A549 (cell line): ENCODE measurements around the gene TSHZ2. TPM values are rescaled to one million over a fixed set of nuclear protein-coding genes. Genes with fewer than 3 reads are reported as not detected.

Experiments used
- ATAC-seq, 2 experiments: fragments of 200-7000 bp in 1 of 2; fragments of >200 bp in 1 of 2; cut with Nextera tagmentation in 1 of 2; cut with Tn5 transposase in 1 of 2; 3 replicates each; pipeline versions ENCODE4 v1.8.0 to v1.9.1; 2018 to 2020; ENCODE audit warnings: mild to moderate bottlenecking in 1 of 2, moderate library complexity in 1 of 2
- CTCF ChIA-PET: fragments of 300-600 bp; sonication (Branson Sonifier 250); formaldehyde crosslinking; extraction: SDS; loops from one replicate; lab custom pipeline; 2021; ENCODE audit warnings: antibody characterized with exemption, inconsistent platforms; lab: Yijun Ruan, JAX
- POLR2A ChIA-PET: fragments of 350-600 bp; formaldehyde crosslinking; extraction: SDS; loops from one replicate; lab custom pipeline; 2021; ENCODE audit warnings: antibody characterized with exemption, inconsistent platforms; lab: Yijun Ruan, JAX
- DNase-seq, 2 experiments: peaks; one replicate each; pipeline versions ENCODE4 v3.0.0 to v3.0.0-alpha.2; 2011 to 2016; ENCODE audit warnings: low read depth in 1 of 2, low spot score in 1 of 2
- FAIRE-seq: peaks from 2 replicates; lab custom pipeline; 2011; peaks lifted over from hg19 to GRCh38; lab: Jason Lieb, UNC
- H3K27ac ChIP-seq, 2 experiments: fragments of >200 bp; sonication (Bioruptor Twin); formaldehyde crosslinking; 3 replicates each; pipeline ENCODE4 v1.5.1; 2016 to 2017
- H3K4me1 ChIP-seq: fragments of >200 bp; sonication (Bioruptor Twin); formaldehyde crosslinking; 3 replicates; pipeline ENCODE4 v1.6.1; 2016
- H3K4me2 ChIP-seq: fragments of >200 bp; sonication (Bioruptor Twin); formaldehyde crosslinking; 3 replicates; pipeline ENCODE4 v1.6.1; 2016
- H3K4me3 ChIP-seq: fragments of >200 bp; sonication (Bioruptor Twin); formaldehyde crosslinking; 3 replicates; pipeline ENCODE4 v1.5.1; 2016
- H3K9me3 ChIP-seq: fragments of >200 bp; sonication (Bioruptor Twin); formaldehyde crosslinking; 3 replicates; pipeline ENCODE4 v1.6.1; 2016
- CHD4 ChIP-seq: fragments of 200-600 bp; sonication (generic); IDR thresholded peaks from 2 replicates; pipeline ENCODE4 v1.6.1; 2016; ENCODE audit warnings: antibody characterized with exemption, mild to moderate bottlenecking, borderline replicate concordance
- CTCF ChIP-seq: fragments of >200 bp; sonication (Bioruptor Twin); formaldehyde crosslinking; IDR thresholded peaks from 3 replicates; pipeline ENCODE4 v1.5.1; 2016
- EP300 ChIP-seq, 2 experiments: fragments of >200 bp; sonication (Bioruptor Twin); formaldehyde crosslinking; IDR thresholded peaks; 2 replicates in 1 of 2; 3 replicates in 1 of 2; pipeline ENCODE4 v1.6.1; 2016 to 2017
- HDAC2 ChIP-seq: fragments of 200-600 bp; sonication (generic); IDR thresholded peaks from 2 replicates; pipeline ENCODE4 v1.6.1; 2016
- HES2 ChIP-seq: fragments of >200 bp; sonication (Bioruptor Twin); formaldehyde crosslinking; IDR thresholded peaks from 2 replicates; pipeline ENCODE4 v1.6.1; 2016
- HOXB5 ChIP-seq: fragments of 250-450 bp; sonication (Bioruptor Pico); IDR thresholded peaks from 2 replicates; pipeline ENCODE4 v1.5.0; 2020; ENCODE audit warnings: mild to moderate bottlenecking, moderate library complexity
- JUNB ChIP-seq: fragments of >200 bp; sonication (Bioruptor Twin); formaldehyde crosslinking; IDR thresholded peaks from 2 replicates; pipeline ENCODE4 v1.6.1; 2016
- MAZ ChIP-seq: fragments of 150-350 bp; IDR thresholded peaks from 2 replicates; pipeline ENCODE4 v1.6.1; 2014; ENCODE audit warnings: antibody characterized with exemption, low read depth, low read length, borderline replicate concordance
- NPAS2 ChIP-seq: fragments of 250-450 bp; sonication (Bioruptor Pico); IDR thresholded peaks from 2 replicates; pipeline ENCODE4 v1.8.0; 2022; ENCODE audit warnings: mild to moderate bottlenecking, moderate library complexity, borderline replicate concordance
- PHF8 ChIP-seq: fragments of 200-600 bp; sonication (generic); IDR thresholded peaks from 2 replicates; pipeline ENCODE4 v1.6.1; 2016; ENCODE audit warnings: low read depth, mild to moderate bottlenecking, antibody characterized with exemption, moderate library complexity, borderline replicate concordance
- POLR2AphosphoS2 ChIP-seq: conservative IDR thresholded peaks from 2 replicates; pipeline ENCODE4 v1.6.1; 2012; ENCODE audit warnings: low read length, improper control_type of control experiment, inconsistent platforms
- RAD21 ChIP-seq, 2 experiments: fragments of >200 bp in 1 of 2; sonication (Bioruptor Twin) in 1 of 2; formaldehyde crosslinking in 1 of 2; IDR thresholded peaks in 1 of 2; conservative IDR thresholded peaks in 1 of 2; 2 replicates in 1 of 2; 3 replicates in 1 of 2; pipeline ENCODE4 v1.6.1; 2012 to 2018; ENCODE audit warnings: inconsistent platforms in 1 of 2
- RNF2 ChIP-seq: fragments of 200-600 bp; sonication (generic); IDR thresholded peaks from 2 replicates; pipeline ENCODE4 v1.6.1; 2016; ENCODE audit warnings: low read depth, mild to moderate bottlenecking, antibody characterized with exemption, moderate library complexity, borderline replicate concordance
- TFCP2L1 ChIP-seq: fragments of 250-450 bp; sonication (Bioruptor Pico); IDR thresholded peaks from 2 replicates; pipeline ENCODE4 v1.5.0; 2021; ENCODE audit warnings: mild to moderate bottlenecking
- TP53 ChIP-seq: fragments of 250-450 bp; sonication (Bioruptor Pico); IDR thresholded peaks from 2 replicates; pipeline ENCODE4 v1.5.0; 2021; ENCODE audit warnings: mild to moderate bottlenecking, moderate library complexity
- ZC3H11A ChIP-seq: fragments of 450-650 bp; IDR thresholded peaks from 2 replicates; pipeline ENCODE4 v1.6.1; 2014; ENCODE audit warnings: antibody characterized with exemption, mild to moderate bottlenecking
- WGBS: methylation state at CpG from one replicate; pipeline ENCODE4 v1.1.6; 2017; ENCODE audit errors: missing lambda C conversion rate; 5-methylcytosine and 5-hydroxymethylcytosine counted together
- polyA plus RNA-seq, 4 experiments: library from polyadenylated mRNA; depleted of rRNA in 3 of 4; stranded (reverse); fragments of >200 nt; fragmentation: RNase III in 1 of 4; extraction: RNeasy Plus Mini Kit Qiagen cat#74134 plus additional on column Dnase treatment in 1 of 4; gene quantifications; 2 replicates in 3 of 4; 3 replicates in 1 of 4; pipeline ENCODE4 v1.2.3, GENCODE V29; 2011 to 2017
- TF ChIP-seq, protein P1 (sequence below): fragments of >200 bp; sonication (Bioruptor Twin); formaldehyde crosslinking; IDR thresholded peaks from 3 replicates; pipeline ENCODE4 v1.6.1; 2016
- TF ChIP-seq, protein P2 (sequence below): fragments of 450-650 bp; IDR thresholded peaks from 2 replicates; pipeline ENCODE4 v1.6.1; 2014; ENCODE audit warnings: antibody characterized with exemption
- TF ChIP-seq, protein P3 (sequence below): fragments of 200-600 bp; sonication (generic); IDR thresholded peaks from 2 replicates; pipeline ENCODE4 v1.6.1; 2016; ENCODE audit warnings: antibody characterized with exemption, mild to moderate bottlenecking, moderate library complexity

Gene TSHZ2
- polyA plus RNA-seq, 2 of the 4 experiments (the other 2 are of a cell fraction), result not detected

- no peak overlapping the region for H3K4me2 ChIP-seq
- no peak for FAIRE-seq
- ChIA-PET POLR2A (no interaction called here), CTCF (interaction anchor here (1.2 kb wide), 1 partner anchor 44 kb away, joined by 3 read pairs; no protein-coding TSS in a partner anchor)
- no peak for ATAC-seq
- 8% methylated on average over 7 of the region's 7 CpGs for WGBS
- no peak overlapping the region for H3K4me3 ChIP-seq
- no peaks in the 10 kb centered on the region for H3K4me1 ChIP-seq
- no peaks in the 10 kb centered on the region; the same call in 2 of the 3 replicates for H3K9me3 ChIP-seq
- no peak overlapping the region for H3K27ac ChIP-seq
- DNase-seq, result no peak
- no peak for TF ChIP-seq CTCF
- TF ChIP-seq EP300 (IDR thresholded peaks at IDR 0.05), result no peak
- no peak for TF ChIP-seq CHD4
- no peak for TF ChIP-seq RNF2
- TF ChIP-seq HDAC2, result no peak
- TF ChIP-seq TFCP2L1 (CRISPR knock-in tag), result no peak
- no peak for TF ChIP-seq HOXB5 (CRISPR knock-in tag)
- TF ChIP-seq, protein P1, sequence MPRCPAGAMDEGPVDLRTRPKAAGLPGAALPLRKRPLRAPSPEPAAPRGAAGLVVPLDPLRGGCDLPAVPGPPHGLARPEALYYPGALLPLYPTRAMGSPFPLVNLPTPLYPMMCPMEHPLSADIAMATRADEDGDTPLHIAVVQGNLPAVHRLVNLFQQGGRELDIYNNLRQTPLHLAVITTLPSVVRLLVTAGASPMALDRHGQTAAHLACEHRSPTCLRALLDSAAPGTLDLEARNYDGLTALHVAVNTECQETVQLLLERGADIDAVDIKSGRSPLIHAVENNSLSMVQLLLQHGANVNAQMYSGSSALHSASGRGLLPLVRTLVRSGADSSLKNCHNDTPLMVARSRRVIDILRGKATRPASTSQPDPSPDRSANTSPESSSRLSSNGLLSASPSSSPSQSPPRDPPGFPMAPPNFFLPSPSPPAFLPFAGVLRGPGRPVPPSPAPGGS, result no peak
- TF ChIP-seq TP53 (CRISPR knock-in tag), result no peak
- TF ChIP-seq JUNB, result no peak
- TF ChIP-seq RAD21 (conservative IDR thresholded peaks at IDR 0.05 in 1 of 2, IDR thresholded peaks at IDR 0.05 in 1 of 2), result no peak
- TF ChIP-seq, protein P2, sequence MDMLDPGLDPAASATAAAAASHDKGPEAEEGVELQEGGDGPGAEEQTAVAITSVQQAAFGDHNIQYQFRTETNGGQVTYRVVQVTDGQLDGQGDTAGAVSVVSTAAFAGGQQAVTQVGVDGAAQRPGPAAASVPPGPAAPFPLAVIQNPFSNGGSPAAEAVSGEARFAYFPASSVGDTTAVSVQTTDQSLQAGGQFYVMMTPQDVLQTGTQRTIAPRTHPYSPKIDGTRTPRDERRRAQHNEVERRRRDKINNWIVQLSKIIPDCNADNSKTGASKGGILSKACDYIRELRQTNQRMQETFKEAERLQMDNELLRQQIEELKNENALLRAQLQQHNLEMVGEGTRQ, result no peak
- TF ChIP-seq, all 56 proteins: peak for 0
These were observed 290.2 kb downstream of the TSHZ2 start for GRCh38 chr20:53262365-53262764.

GRCh38 chr20:53263554-53264438, 291.6 kb downstream of the TSHZ2 start:
- H3K4me1 ChIP-seq, result no peaks in the 10 kb centered on the region
- H3K4me3 ChIP-seq, result no peak overlapping the region
- no peak overlapping the region for H3K4me2 ChIP-seq
- no peak overlapping the region for H3K27ac ChIP-seq
- ChIA-PET CTCF (no interaction called here), POLR2A (no interaction called here)
- DNase-seq (no peak), FAIRE-seq (no peak), ATAC-seq (no peak)
- TF ChIP-seq RNF2 (no peak), MAZ (no peak), NPAS2 (no peak), PHF8 (no peak), TP53 (CRISPR knock-in tag) (no peak), EP300 (IDR thresholded peaks at IDR 0.05) (no peak), POLR2AphosphoS2 (no peak), HES2 (no peak), ZC3H11A (no peak)
- TF ChIP-seq, protein P3, sequence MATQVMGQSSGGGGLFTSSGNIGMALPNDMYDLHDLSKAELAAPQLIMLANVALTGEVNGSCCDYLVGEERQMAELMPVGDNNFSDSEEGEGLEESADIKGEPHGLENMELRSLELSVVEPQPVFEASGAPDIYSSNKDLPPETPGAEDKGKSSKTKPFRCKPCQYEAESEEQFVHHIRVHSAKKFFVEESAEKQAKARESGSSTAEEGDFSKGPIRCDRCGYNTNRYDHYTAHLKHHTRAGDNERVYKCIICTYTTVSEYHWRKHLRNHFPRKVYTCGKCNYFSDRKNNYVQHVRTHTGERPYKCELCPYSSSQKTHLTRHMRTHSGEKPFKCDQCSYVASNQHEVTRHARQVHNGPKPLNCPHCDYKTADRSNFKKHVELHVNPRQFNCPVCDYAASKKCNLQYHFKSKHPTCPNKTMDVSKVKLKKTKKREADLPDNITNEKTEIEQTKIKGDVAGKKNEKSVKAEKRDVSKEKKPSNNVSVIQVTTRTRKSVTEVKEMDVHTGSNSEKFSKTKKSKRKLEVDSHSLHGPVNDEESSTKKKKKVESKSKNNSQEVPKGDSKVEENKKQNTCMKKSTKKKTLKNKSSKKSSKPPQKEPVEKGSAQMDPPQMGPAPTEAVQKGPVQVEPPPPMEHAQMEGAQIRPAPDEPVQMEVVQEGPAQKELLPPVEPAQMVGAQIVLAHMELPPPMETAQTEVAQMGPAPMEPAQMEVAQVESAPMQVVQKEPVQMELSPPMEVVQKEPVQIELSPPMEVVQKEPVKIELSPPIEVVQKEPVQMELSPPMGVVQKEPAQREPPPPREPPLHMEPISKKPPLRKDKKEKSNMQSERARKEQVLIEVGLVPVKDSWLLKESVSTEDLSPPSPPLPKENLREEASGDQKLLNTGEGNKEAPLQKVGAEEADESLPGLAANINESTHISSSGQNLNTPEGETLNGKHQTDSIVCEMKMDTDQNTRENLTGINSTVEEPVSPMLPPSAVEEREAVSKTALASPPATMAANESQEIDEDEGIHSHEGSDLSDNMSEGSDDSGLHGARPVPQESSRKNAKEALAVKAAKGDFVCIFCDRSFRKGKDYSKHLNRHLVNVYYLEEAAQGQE, result no peak
- WGBS, result 20% methylated on average over 8 of the region's 8 CpGs
- no peaks in the 10 kb centered on the region; the same call in 2 of the 3 replicates for H3K9me3 ChIP-seq
